Activated CD8-positive, alpha-beta memory T cell treated with anti-CD3 and anti-CD28 coated beads, Interleukin-2, amount 10 ng/mL, durations not matched to agents 7 days and 5 days (primary cell): ENCODE results near the gene STAM. TPM values are rescaled to one million over a fixed set of nuclear protein-coding genes. Genes with fewer than 3 reads are reported as not detected.

ENCODE experiments used
- ATAC-seq: fragments of 150-1000 bp; cut with Tn5 transposase; one replicate; pipeline ENCODE4 v1.10.0; 2021; ENCODE audit warnings: moderate library complexity
- CTCF ChIA-PET: fragments of 350-600 bp; sonication (Branson Sonifier 250); formaldehyde crosslinking; loops from one replicate; lab custom pipeline; 2021; ENCODE audit warnings: antibody characterized with exemption; lab: Charles Lee
- DNase-seq: peaks from one replicate; pipeline ENCODE4 v3.0.0-alpha.2; 2020
- H3K27ac Mint-ChIP-seq: one replicate; pipeline ENCODE4 v1.8.0; 2021; ENCODE audit warnings: mild to moderate bottlenecking, mixed read lengths
- H3K27me3 Mint-ChIP-seq: one replicate; pipeline ENCODE4 v1.8.0; 2021; ENCODE audit warnings: mixed read lengths
- H3K36me3 Mint-ChIP-seq: one replicate; pipeline ENCODE4 v1.8.0; 2021; ENCODE audit warnings: mild to moderate bottlenecking, mixed read lengths
- H3K4me1 Mint-ChIP-seq: one replicate; pipeline ENCODE4 v1.8.0; 2021; ENCODE audit warnings: mixed read lengths
- H3K4me3 Mint-ChIP-seq: one replicate; pipeline ENCODE4 v1.8.0; 2021; ENCODE audit warnings: mild to moderate bottlenecking, moderate library complexity, mixed read lengths
- H3K9me3 Mint-ChIP-seq: one replicate; pipeline ENCODE4 v1.8.0; 2022; ENCODE audit warnings: low read depth, mixed read lengths
- total RNA-seq, 2 experiments: library from RNA; stranded (reverse); gene quantifications; one replicate each; pipeline ENCODE4 v1.2.3, GENCODE V29; 2021

STAM gene
- total RNA-seq, 2 experiments from 2014 or later, result 27.4 to 47.2 TPM

- Mint-ChIP-seq H3K27me3 (no peaks in the 10 kb centered on the region), H3K27ac (no peak overlapping the region), H3K4me1 (no peaks in the 10 kb centered on the region), H3K4me3 (no peak overlapping the region), H3K9me3 (no peaks in the 10 kb centered on the region), H3K36me3 (no peaks in the 10 kb centered on the region)
- ATAC-seq (no peak), DNase-seq (no peak)
- CTCF ChIA-PET, result no interaction called here
Measured at GRCh38 chr10:17749890-17750289, 105.9 kb downstream of the STAM start.

DNA sequence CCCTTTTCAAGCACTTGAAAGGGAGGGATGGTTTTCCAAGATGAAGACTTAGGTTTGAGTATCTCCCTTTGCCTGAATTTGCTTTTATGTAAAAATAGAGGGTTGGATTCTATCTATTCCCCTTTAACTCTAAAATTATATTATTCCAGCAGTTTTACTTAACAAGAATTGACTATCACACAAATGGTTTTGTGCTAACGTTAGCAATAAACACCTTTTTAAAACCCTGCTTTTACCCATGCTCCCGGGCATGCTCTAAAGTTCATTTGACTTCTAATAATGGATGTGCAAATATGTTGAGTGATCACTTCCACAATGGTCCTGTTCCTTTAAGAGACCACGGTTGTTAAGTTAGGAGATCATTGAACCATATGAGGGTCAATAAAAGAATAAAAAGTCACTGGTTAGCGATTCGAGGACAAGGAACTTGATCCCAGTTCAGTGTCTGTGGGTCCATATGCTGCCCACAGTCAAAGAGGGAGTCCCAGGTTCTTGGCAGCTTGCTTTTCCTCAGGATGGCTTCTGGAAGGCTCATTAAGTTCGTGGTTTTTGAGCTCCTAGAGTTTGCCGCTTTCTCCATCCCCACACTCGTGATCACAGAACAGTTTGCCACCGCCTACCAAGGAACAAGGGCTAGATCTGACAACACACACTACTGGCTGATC lies 108.0 kb downstream of the STAM start, which contains the start of gene TMEM236:
Gene TMEM236 (plus strand): TSS at position 421 of the 665 bp plus-strand sequence. CDS start 95 bp downstream, at position 516.
- H3K4me3 Mint-ChIP-seq, result no peak within 1 kb of the TSS
- no peak within 1 kb of the TSS for H3K27ac Mint-ChIP-seq
- no peaks in the 10 kb centered on the region for H3K9me3 Mint-ChIP-seq
- ATAC-seq, result no peak
- H3K4me1 Mint-ChIP-seq, result peaks cover 8% of the 10 kb centered on the region
- CTCF ChIA-PET, result no interaction called here
- H3K36me3 Mint-ChIP-seq, result no peaks in the 10 kb centered on the region
- H3K27me3 Mint-ChIP-seq, result no peaks in the 10 kb centered on the region
- no peak for DNase-seq

- CTCF ChIA-PET, result interaction anchor here (1.3 kb wide), 1 partner anchor 19 kb away, joined by 4 read pairs; no protein-coding TSS in a partner anchor
- Mint-ChIP-seq H3K27me3 (no peaks in the 10 kb centered on the region), H3K27ac (peak overlapping the region; percentile 18), H3K36me3 (no peaks in the 10 kb centered on the region), H3K4me3 (peak overlapping the region; percentile 44), H3K4me1 (peaks cover 10% of the 10 kb centered on the region), H3K9me3 (no peaks in the 10 kb centered on the region)
- DNase-seq, result peak; percentile 43
- ATAC-seq, result peak; percentile 81
Measured at GRCh38 chr10:17756557-17757217, 112.7 kb downstream of the STAM start.

GRCh38 chr10:17758200-17758599 lies 114.2 kb downstream of the STAM start:
- CTCF ChIA-PET, result interaction anchor here (1.3 kb wide), 1 partner anchor 18 kb away, joined by 4 read pairs; no protein-coding TSS in a partner anchor
- Mint-ChIP-seq H3K27me3 (no peaks in the 10 kb centered on the region), H3K4me1 (peaks cover 10% of the 10 kb centered on the region), H3K36me3 (no peaks in the 10 kb centered on the region), H3K9me3 (no peaks in the 10 kb centered on the region), H3K4me3 (no peak overlapping the region), H3K27ac (no peak overlapping the region)
- ATAC-seq, result no peak
- no peak for DNase-seq

DNA sequence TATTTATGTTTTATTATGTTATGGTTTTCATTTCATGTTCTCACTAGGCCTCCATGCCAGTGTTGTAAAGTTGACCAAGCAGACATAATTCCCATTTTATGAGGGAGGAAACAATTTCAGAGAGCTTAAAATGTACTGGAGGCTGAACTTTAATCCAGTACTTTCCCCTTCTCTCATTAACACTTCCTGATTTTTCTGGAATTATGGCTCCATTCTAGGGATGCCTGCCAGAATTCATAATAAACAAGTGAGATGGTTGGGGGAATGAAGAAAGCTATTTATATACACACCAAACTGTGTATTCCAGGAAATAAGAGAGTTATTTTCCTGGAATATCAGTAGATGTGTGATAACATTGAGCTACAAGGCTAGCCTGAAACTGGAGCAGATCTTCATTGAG lies 114.9 kb downstream of the STAM start:
- no peaks in the 10 kb centered on the region for H3K36me3 Mint-ChIP-seq
- H3K27me3 Mint-ChIP-seq, result no peaks in the 10 kb centered on the region
- H3K9me3 Mint-ChIP-seq, result no peaks in the 10 kb centered on the region
- no peak overlapping the region for H3K27ac Mint-ChIP-seq
- DNase-seq (no peak), ATAC-seq (no peak)
- peaks cover 10% of the 10 kb centered on the region for H3K4me1 Mint-ChIP-seq
- CTCF ChIA-PET, result no interaction called here
- no peak overlapping the region for H3K4me3 Mint-ChIP-seq

DNA sequence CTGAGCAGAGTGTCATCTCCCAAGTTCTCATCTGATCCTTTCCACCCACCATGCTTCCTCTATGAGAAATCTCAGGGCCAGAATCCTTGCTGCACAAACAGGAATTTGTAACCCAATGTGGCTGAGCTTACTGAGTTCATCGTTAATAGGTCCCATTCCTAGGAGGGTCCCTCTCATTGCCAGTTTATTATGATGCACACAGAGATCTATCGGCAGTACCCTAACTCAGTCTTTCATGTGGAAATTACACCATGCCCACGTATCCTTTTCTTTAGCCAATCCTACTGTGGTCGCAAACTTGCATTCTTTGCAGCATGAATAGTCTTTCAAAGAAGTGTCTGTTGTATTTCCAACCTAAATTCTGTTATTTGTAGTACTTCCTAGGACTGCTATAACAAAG lies 120.2 kb downstream of the STAM start:
- CTCF ChIA-PET, result no interaction called here
- no peak overlapping the region for H3K27ac Mint-ChIP-seq
- no peak overlapping the region for H3K4me3 Mint-ChIP-seq
- no peaks in the 10 kb centered on the region for H3K4me1 Mint-ChIP-seq
- no peaks in the 10 kb centered on the region for H3K36me3 Mint-ChIP-seq
- DNase-seq, result no peak
- H3K9me3 Mint-ChIP-seq, result no peaks in the 10 kb centered on the region
- peaks cover 2% of the 10 kb centered on the region for H3K27me3 Mint-ChIP-seq
- no peak for ATAC-seq

DNA sequence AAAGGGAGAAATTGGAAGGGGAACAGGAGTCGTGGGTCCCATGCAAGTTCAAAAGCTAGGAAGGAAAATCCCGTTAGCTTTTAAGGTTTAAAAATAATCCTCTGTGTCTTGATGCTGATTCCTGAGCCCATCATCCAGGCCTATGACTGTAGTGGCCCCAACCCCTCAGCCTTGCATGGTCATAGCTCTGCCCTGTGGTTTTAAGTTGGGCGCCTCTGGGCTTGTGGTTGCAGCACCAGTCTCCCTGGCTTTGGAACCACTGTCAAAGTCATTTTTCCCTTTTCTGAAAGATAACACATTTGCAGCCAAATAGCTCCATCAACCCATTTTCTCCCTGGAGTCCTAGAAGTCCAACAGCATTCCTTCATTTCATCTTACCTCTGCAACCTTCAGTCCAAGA lies 121.7 kb downstream of the STAM start:
- DNase-seq, result no peak
- Mint-ChIP-seq H3K27me3 (peaks cover 2% of the 10 kb centered on the region), H3K36me3 (no peaks in the 10 kb centered on the region), H3K9me3 (no peaks in the 10 kb centered on the region), H3K27ac (no peak overlapping the region), H3K4me3 (no peak overlapping the region), H3K4me1 (no peaks in the 10 kb centered on the region)
- CTCF ChIA-PET, result interaction anchor here (0.8 kb wide), 1 partner anchor 22 kb away, joined by 3 read pairs; no protein-coding TSS in a partner anchor
- ATAC-seq, result no peak

Other genes starting within 250 kb of the STAM start
- not detected for gene ST8SIA6, start 189.6 kb upstream of the STAM start, total RNA-seq
- 1 to 10 TPM in 1 of 2 experiments, under 1 TPM in 1; 0.93 to 6.6 TPM for gene HACD1, start 26.8 kb upstream of the STAM start, total RNA-seq
- gene TMEM236, start 108.0 kb downstream of the STAM start, total RNA-seq, result under 1 TPM; 0.06 to 0.12 TPM
- gene MRC1, start 165.2 kb downstream of the STAM start, total RNA-seq, result under 1 TPM in 1 of 2 experiments, not detected in 1; 0.05 TPM